D341Med (cell line): ENCODE measurements around the gene LLGL2.
"Not testable (repeated sequence)": the region's sequence is repeated elsewhere in the genome, so short reads cannot be mapped to it uniquely, and the experiment has no call there.

Experiments used
- DNase-seq: peaks from one replicate; pipeline ENCODE4 v3.0.0; 2012; ENCODE audit warnings: low spot score

Gene LLGL2

DNA sequence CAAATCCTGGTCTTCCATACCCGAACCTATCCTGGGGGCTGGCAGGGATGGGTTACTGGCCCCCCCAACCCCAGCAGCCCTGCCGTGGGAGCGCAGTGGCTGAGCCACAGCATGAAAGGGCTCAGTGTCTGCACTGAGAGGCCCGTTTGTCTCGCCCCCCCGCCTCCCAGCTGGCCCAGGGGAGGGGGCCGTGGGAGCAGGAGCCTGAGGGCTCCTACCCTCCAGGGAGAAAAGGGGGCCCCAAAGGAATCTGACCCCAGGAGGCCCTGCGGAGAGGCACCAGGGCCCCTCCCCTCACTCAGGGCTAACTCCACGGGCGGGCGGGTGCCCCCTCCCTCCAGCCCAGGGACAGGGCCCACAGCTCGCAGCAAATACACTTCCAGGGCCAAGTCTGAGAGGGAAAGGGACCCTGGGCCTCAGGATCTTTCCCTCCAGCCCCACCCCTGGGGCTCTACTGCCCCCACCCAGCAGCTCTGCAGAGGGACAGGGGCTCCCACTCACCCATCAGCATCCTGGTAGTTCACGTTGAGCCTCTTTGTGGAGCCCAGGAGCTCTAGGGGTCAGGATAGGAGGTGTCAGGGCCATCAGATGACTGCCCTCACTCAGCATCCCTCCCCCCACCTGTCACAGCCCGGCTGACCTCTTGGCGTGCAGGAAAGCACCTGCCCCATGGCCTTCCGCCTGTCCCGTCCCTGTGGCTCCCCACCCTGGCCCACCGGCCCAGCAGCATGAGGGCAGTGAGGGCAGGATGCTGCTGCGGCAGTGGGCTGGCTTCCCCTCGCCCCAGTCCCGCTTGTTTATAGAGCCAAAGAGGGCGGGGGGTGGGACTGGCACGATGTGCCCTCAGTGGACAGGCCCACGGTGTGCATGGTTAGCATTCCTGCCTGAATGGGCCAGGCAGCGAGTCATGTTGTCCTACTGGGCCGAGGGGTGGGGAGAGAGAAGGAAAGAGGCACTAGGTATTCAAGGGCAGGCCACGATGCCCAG is 17.5 kb upstream of the LLGL2 start:
- no peak for DNase-seq

DNA sequence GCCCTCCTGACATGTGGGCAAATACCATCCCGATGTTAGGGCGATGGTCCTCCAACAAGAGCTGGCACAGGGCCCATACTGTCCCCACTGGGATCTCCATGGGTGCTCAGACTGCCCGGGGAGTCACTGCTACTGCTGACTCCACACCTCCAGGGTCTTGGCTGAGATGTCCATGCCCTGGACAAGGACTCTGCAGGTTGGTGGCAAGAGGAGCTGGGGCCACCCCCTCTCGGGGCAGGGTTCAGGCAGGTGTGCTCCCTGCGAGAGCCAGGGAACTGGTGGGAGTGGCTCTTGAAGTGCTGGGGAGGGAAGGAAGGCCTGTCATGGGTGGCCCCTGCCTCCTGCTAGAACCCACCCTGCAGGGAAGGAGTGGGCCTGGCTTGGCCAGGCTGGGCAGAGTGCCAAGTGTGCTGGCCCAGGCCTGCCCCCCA is 16.6 kb upstream of the LLGL2 start:
- DNase-seq: no peak

DNA sequence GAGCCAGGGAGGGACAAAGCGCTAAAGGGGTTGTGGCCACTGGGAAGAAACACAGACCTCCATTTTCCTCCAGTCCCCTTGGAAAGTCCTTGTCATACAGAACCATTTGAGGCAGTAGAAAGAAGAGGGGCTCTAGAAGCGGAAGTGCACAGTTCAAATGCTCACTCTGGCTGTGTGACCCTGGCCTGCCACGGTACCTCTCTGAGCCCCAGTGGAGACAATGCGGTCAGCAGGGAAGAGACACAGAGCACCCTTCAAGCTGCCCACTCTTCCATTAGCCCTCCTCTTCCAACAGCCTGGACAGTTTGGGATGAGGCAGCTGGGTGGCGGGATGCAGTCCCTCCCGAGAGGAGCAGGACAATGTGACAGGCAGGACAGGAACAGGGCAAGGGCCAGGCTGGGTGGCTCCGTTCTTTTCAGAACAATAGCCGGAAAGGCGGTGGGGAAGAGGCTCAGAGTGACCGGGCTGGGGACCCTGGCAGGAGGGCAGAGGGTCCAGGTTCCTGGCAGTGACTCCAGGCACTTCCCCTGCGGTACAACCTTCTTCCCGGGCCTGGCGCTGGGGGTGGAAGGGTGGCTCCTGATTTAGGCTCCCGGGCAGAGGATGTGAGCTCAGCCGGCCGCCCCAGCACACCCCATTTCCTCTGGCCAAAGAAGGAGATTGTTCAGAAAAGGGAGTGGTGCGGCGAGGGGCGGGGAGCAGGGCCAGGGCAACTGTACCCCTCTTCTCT is 15.8 kb upstream of the LLGL2 start:
- DNase-seq: no peak

DNA sequence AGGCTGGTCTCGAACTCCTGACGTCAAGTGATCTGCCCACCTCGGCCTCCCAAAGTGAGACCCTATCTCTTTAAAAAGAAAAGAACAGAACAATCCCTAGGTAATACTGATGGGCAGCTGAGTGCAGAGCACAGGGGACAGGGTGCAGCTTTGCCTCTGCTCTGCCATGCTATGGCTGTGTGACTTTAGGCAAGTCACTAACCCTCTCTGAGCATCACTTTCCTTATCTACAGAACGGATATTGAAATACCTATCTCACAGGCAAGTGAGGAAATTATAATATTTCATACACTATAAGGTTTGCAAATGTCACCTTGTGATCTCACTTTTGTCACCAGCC is 14.3 kb upstream of the LLGL2 start:
- DNase-seq: no peak

- no peak for DNase-seq
Measured at GRCh38 chr17:75511610-75512575, 13.6 kb upstream of the LLGL2 start.

DNA sequence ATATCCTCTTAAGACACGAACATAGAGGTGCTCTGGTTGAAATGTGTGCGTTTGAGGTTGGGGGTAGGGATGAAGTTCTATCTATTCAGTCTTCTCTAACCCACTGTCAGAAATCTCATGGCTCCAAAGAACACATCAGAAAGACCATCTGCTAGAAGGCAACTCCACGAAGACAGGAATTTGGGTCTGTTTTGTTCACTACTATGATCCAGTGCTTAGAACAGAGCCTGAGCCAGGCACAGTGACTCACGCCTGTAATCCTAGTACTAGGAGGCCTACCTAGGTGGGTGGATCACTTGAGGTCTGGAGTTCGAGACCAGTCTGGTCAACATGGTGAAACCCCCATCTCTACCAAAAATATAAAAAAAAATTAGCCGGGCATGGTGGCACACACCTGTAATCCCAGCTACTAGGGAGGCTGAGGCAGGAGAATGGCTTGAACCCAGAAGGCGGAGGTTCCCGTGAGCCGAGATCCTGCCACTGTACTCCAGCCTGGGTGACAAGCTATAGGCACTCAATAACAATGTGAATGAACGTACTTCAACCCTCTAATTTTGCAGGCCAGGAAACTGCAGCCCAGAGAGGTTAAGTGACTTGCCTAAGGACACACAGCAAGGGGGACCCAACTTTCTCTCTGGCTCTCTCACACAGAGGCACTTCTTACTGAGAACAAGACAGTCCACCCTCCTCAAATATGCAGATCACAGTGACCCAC is 12.4 kb upstream of the LLGL2 start:
- no peak for DNase-seq

- DNase-seq: no peak
Measured at GRCh38 chr17:75513641-75514000, 11.9 kb upstream of the LLGL2 start.

DNA sequence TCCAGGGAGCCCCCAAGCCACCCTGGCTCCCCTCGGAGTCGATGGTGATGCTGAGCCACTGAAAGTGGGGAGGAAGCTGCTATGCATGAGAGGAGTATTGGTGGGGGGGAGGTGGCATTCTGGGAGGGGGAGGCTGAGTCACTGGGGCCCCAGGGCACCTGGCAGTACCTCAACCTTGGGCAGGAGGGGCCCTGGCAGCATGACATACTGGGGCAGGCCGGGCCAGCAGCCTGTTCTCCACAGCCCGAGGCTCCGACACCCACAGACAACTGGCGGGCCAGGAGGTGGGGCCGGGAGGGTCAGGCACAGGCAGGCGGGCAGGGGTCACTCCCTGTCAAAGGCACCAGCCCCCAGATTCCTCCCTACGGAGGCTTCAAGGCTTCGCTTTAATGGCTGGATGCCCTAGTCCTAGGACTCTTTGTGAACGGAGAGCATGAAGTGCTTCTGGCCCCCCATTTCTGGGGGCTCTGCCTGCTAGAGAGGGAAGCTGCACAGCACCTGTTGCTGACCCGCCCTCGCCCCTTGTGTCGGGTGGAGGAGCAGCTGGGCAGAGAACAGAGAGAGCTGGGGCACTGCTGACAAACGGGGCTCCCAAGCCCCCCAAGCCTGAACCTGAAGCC is 11.1 kb upstream of the LLGL2 start:
- DNase-seq: no peak

- peak; percentile 75 for DNase-seq
Measured at GRCh38 chr17:75514919-75515495, 10.5 kb upstream of the LLGL2 start.

DNA sequence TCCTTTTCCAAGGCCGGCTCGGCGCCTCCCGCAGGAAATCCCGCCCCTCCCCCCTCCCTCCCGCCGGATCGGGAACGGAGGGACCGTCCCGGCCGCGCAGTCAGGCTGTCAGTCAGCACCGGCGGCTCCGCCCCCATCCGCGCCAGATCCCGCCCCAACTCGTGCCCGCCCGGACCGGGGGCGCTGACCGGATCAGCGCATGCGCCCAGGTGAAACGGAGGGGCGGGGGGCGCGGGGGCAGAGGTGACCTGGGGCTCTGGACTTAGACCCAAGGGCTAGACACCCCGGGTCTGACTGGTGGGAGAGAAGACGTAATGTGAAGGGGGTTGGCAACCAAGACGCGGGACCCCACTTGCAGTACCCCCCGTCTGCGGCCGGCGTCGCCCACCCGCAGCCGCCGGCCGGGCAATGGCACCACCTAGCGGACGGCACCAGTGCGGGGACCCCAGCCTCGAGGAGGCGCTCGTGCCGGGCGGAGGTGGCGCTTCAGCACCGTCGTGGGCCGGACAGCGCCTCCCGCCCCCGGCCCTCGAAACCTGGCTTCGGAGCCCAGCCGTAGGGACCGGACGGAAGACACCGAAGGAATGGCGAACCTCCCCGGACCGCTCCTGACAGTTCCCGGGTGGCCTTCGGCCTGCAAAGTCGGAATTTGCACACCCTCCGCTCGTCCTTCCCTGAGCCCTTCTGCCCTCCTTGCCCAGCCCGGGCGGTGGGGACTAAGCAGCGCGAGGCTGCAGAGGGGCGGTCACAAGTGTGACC is 9.8 kb upstream of the LLGL2 start, which contains the start of gene CASKIN2:
CASKIN2 (minus strand) TSS at position 42 of the 759 bp plus-strand sequence. CDS start 1,733 bp downstream, outside the sequence.
- peak; percentile 100 for DNase-seq

GRCh38 chr17:75516255-75516618 is 9.3 kb upstream of the LLGL2 start, which contains the start of gene TSEN54:
TSS of gene TSEN54 (plus strand) at chr17:75516528. CDS start at chr17:75516561, 33 bp downstream.
- peak; percentile 100 for DNase-seq

DNA sequence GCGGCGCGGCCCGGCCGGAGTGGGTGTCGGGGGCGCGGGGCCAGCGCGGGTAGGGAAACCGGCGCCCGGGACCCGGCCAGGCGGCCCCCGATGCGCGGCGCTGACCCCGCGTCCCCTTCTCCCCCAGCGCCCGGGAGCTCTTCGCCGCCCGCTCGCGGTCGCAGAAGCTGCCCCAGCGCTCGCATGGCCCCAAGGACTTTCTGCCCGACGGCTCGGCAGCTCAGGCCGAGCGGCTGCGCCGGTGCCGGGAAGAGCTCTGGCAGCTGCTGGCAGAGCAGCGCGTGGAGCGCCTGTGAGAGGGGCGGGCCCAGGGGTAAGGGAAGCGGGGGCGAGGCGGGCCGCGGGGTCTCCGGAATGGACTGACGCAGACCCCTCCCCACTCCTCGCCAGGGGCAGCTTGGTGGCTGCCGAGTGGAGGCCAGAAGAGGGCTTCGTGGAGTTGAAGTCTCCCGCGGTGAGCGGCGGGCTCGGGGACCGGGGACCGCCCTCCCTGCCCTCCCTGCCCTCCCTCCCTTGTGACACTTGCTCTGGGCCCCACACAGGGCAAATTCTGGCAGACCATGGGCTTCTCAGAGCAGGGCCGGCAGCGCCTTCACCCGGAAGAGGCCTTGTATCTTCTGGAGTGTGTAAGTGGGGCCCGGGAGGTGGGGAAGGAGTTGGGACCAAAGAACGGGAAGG is 8.7 kb upstream of the LLGL2 start:
- DNase-seq: no peak

- DNase-seq: no peak
Measured at GRCh38 chr17:75517297-75517865, 8.1 kb upstream of the LLGL2 start.

GRCh38 chr17:75518201-75518600 is 7.3 kb upstream of the LLGL2 start:
- DNase-seq: no peak

DNA sequence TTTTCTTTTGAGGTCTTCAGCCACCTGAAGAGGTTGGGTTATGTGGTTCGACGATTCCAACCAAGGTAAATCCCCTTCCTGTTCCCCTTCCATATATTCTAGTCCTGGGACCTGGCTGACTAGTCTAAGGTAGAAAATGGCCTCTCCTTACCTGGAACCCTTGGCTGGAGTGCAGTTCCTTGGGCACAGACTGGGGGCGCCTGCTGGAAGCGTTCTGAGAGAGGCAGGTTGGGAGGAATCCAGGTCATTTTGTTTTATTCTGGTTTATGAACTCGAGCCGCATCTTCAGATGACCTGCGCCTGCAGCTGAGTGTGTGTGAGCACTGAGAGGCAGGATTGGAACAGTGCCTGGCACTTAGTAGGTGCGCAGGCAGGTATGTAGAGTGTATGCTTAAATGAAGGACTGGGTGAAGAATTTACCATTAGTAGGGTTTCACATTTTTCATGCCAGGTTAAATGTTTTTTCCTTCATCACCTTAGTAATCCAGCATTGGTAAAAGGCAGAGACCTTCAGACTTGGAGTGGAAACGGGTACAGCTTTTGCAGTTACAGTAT is 6.4 kb upstream of the LLGL2 start:
- no peak for DNase-seq

- not testable (repeated sequence) for DNase-seq
Measured at GRCh38 chr17:75520413-75520812, 5.1 kb upstream of the LLGL2 start.

GRCh38 chr17:75521290-75521689 is 4.2 kb upstream of the LLGL2 start:
- no peak for DNase-seq

- DNase-seq: no peak
Measured at GRCh38 chr17:75521951-75522727, 3.4 kb upstream of the LLGL2 start.
